Measurements from ENCODE around the gene ARHGAP24.

DNA sequence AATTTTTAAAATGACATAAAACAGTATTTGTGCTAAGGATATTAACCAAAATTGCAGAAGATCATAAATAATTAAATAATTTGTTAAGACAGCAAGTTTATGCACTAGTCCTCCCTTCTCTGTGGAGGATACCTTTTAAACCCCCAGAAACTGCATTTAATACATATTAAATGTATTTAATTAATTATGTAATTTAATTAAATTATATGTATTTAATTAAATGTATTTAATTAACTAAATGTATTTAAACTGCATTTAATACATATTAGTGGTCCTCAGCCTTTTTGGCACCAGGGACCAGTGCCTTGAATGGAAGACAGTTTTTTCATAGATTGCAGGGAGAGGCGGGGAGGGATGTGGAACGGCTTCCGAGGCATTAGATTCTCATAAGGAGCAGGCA is 404.6 kb downstream of the ARHGAP24 start:
- TF ChIP-seq, protein P1, sequence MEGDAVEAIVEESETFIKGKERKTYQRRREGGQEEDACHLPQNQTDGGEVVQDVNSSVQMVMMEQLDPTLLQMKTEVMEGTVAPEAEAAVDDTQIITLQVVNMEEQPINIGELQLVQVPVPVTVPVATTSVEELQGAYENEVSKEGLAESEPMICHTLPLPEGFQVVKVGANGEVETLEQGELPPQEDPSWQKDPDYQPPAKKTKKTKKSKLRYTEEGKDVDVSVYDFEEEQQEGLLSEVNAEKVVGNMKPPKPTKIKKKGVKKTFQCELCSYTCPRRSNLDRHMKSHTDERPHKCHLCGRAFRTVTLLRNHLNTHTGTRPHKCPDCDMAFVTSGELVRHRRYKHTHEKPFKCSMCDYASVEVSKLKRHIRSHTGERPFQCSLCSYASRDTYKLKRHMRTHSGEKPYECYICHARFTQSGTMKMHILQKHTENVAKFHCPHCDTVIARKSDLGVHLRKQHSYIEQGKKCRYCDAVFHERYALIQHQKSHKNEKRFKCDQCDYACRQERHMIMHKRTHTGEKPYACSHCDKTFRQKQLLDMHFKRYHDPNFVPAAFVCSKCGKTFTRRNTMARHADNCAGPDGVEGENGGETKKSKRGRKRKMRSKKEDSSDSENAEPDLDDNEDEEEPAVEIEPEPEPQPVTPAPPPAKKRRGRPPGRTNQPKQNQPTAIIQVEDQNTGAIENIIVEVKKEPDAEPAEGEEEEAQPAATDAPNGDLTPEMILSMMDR (IDR thresholded peaks at IDR 0.05; ENCODE audit: extremely low read depth in 1 of 2, insufficient read depth in 1 of 2, low read depth in 1 of 2, low read length in 2 of 2): no peak
- TF ChIP-seq POLR2A (IDR thresholded peaks at IDR 0.05; ENCODE audit: low read depth, low read length): no peak
- no peak for TF ChIP-seq EZH2 (IDR thresholded peaks at IDR 0.05; ENCODE audit: borderline replicate concordance, low read depth, low read length, severe bottlenecking)

Measured in endothelial cell of umbilical vein (primary cell).